ENCODE measurements around the gene PHF21A.

PHF21A gene

DNA sequence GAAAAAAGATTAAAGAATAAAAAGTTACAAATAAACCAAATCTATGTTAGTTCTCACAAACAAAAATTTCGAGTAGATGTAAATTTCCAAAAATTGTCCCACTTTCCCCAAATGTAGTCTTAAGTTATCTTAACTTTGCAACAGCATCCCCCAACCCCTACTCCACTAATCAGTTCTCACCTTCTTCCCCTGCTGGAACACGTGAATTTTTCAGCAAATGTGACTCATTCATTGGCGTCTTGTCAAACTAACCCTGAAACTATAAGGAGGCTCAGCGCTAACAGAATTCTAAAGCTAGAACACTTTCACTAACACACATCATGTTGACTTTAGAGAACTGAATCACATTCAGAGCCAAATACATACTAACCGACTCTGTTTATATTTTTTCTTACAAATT lies 46.1 kb downstream of the PHF21A start:
- DNase-seq (ENCODE audit: low read depth), result no peak

- no peak for DNase-seq (ENCODE audit: low read depth)
Observed at GRCh38 chr11:46073632-46074031, 47.6 kb downstream of the PHF21A start.

DNA sequence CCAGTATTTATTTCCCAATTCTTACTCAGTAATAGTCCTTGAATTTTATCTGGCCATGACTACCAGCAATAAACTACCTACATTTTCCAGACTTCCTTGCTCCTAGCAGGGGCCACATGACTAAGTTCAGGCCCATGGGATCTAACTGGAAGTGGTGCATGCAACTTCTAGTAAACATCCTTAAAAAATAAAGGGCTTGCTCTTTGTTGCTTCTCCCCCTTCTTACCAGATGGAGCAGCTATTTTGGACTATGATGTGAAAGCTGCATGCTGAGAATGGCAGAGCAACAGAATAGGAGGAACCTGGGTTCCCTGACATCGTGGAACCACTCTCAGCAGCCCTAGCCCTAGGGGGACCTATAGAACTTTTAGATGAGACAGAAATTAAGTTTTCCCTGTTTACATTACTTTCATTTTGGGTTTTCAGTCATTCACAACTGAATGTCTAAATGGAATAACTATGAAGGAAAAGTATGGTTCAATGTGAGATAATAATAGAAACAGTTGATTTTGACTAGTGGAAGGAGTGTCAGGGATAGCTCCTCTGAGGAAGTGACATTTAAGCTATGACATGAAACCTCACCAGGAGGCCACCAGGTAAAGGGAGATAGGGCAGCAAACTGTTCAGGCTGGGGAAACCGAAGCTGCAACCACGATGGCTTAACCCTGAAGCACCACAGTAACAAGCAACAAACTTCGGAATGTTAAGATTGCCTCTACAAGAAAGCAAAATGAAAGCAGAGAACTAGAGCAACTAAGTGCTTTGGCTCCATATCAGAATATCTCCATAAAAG lies 48.9 kb downstream of the PHF21A start:
- no peak for DNase-seq (ENCODE audit: low read depth)

- no peak for DNase-seq (ENCODE audit: low read depth)
Observed at GRCh38 chr11:46071091-46071490, 50.2 kb downstream of the PHF21A start.

GRCh38 chr11:46069595-46069994 lies 51.7 kb downstream of the PHF21A start:
- no peak for DNase-seq (ENCODE audit: low read depth)

DNA sequence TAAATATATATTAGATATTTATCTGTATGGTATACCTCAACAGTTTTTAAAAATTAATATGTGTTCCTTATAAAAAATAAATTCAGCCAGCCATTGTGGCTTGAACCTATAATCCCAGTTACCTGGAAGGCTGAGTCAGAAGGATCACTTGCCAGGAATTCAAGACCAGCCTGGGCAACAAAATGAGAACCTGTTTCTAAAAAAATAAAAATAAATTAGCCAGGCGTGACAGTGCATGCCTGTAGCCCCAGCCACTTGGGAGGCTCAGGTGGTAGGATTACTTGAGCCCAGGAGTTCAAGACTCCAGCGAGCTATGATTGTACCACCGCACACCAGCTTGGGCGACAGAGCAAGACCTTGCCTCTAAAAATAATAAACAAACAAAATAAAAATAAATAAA lies 54.9 kb downstream of the PHF21A start:
- no peak for DNase-seq (ENCODE audit: low read depth)

DNA sequence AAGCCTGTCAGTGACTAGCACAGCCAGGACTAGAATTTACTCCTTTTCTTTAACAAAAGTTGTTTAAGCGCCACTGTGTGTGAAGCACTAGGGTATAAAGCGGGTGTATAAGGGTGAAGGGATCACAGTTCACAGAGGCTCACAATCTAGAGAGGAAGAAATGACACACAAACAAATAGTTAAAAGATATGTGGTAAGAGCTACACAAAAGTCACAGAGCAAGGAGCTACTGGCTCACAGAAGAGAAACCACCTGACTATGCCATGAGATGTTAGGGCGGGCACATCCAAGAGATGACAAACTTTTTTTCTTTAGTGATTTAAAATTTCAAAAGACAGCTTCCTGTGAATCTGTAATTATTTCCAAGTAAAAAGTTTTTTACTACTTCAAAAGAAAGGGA lies 55.6 kb downstream of the PHF21A start:
- DNase-seq (ENCODE audit: low read depth), result no peak

GRCh38 chr11:46064221-46064620 lies 57.0 kb downstream of the PHF21A start:
- no peak for DNase-seq (ENCODE audit: low read depth)

- DNase-seq (ENCODE audit: low read depth), result no peak
Observed at GRCh38 chr11:46063138-46063537, 58.1 kb downstream of the PHF21A start.

- DNase-seq (ENCODE audit: low read depth), result no peak
Observed at GRCh38 chr11:46060013-46060412, 61.2 kb downstream of the PHF21A start.

DNA sequence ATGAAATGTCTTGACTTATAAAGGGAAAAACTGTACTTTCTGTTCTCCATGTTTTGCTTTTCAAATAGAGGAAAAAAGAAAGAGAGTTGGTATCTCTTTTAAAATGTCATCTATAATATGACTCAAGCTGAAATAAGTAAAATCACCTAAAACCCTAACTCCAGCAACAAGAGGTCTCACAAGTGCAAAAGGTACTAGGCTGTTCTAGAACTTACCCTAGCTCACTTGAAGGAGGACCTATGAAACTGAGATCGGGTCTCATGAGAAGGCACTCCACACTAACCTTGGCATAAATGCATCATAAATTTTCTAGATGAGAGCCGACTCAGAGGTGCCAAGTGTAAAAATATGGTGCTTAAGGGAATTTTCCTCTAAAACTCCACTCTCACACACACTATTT lies 63.8 kb downstream of the PHF21A start:
- no peak for DNase-seq (ENCODE audit: low read depth)

DNA sequence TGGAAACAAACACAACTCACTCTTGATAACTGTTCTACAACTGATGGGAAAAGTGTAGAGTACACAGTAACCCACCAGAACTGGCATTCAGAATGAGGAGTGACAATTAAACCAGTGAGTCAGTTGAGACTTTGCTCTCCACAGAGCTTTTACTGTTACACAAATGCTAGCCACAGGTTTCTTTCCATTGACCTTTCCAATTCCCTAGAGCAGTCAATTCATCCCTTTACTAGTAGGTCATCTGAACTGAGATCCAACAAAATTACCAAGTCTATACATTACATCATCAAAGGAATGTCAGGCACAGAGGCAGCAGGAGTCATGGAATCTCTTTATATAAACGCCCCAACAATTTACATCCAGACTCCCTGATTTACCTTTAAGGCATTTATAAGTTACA lies 65.9 kb downstream of the PHF21A start:
- DNase-seq (ENCODE audit: low read depth), result no peak

GRCh38 chr11:46051102-46051501 lies 70.2 kb downstream of the PHF21A start:
- no peak for DNase-seq (ENCODE audit: low read depth)

DNA sequence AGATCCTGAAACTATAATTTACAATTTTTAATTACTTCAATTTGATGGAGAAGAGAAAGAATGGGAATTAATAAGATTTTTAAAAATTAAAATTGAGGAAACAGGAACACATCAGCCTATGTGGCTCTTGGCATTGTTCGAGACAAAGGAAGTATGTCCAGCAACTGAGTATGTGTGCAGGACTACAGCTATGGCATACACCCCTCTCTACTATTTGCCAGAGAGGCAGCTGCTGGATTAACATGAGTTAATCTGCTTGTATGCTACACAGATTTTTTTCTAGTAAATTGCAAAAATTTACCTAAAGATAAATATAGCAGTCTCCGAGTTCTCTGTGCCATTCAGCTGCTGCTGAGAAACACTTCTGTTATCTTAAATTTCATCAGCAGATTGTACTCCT lies 70.6 kb downstream of the PHF21A start:
- no peak for DNase-seq (ENCODE audit: low read depth)

GRCh38 chr11:46050003-46050461 lies 71.2 kb downstream of the PHF21A start:
- no peak for DNase-seq (ENCODE audit: low read depth)

GRCh38 chr11:46049325-46049897 lies 71.8 kb downstream of the PHF21A start:
- DNase-seq (ENCODE audit: low read depth), result no peak

GRCh38 chr11:46048198-46048597 lies 73.1 kb downstream of the PHF21A start:
- DNase-seq (ENCODE audit: low read depth), result no peak

DNA sequence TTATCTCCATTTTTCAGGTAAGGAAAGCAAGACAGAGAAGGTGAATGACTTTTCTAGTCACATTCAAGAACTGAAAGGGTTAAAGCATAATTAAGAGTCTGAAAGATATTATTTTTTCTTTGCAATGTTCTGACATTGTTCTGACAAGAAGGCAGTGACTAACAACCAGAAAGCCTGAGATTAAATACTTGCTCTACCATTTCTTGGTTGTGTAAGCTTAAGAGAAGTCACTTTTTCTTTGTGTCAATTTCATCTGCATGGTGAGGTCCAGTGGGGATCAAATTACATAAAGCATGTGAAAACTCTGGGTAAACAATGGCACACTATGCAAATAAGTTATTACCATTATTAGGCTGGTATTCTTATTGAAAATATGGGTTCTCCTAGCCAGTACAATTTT lies 73.7 kb downstream of the PHF21A start:
- DNase-seq (ENCODE audit: low read depth), result no peak

GRCh38 chr11:46045811-46046210 lies 75.4 kb downstream of the PHF21A start:
- no peak for DNase-seq (ENCODE audit: low read depth)

DNA sequence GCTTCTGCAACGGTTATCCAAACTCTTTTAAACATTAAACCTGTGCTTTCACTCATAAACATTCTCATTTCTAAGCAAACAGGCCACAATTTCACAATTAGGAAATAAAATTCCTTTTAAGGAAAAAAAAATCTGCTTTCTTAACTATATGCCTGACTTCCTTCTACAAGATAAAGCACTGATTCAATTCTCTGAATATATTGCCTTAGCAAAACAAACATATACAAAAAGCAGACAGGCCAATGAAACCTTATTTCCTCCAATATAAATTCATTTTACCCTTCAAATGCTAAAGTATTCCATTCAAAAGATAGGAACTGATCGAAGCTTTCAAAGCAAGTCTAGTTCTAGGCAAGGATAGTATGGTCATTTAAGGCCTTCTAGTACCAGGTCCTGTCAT lies 76.7 kb downstream of the PHF21A start:
- no peak for DNase-seq (ENCODE audit: low read depth)

DNA sequence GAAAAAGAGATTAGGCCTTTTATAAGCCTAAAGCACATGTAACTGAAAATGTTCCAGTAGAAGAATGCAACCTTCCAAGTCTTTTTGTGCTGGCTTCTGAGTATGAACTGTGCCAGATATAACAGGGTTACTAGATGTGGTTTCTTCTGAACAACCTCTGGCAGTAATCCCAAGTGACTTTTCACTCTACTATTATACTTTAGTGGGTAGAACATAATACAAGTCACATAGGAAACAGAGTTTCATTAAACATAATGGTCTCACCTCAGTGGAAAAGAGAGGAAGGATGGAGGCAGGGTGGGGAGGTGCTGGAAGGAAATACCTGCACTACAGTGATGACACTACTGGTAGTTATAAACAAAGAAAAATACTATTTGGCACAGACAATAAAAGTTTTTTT lies 81.3 kb downstream of the PHF21A start:
- no peak for DNase-seq (ENCODE audit: low read depth)

GRCh38 chr11:46038529-46038928 lies 82.7 kb downstream of the PHF21A start:
- no peak for DNase-seq (ENCODE audit: low read depth)

- no peak for DNase-seq (ENCODE audit: low read depth)
Observed at GRCh38 chr11:46036969-46037368, 84.3 kb downstream of the PHF21A start.

- DNase-seq (ENCODE audit: low read depth), result no peak
Observed at GRCh38 chr11:46036009-46036408, 85.2 kb downstream of the PHF21A start.
